SU-DHL-6 (cell line): ENCODE data around the gene KBTBD6.
"Not testable (repeated sequence)": the region's sequence is repeated elsewhere in the genome, so short reads cannot be mapped to it uniquely, and the experiment has no call there.

ENCODE experiments used
- H2AFZ ChIP-seq: fragments of 200-600 bp; sonication (generic); 2 replicates; pipeline ENCODE4 v1.6.1; 2014; ENCODE audit warnings: low read depth, mild to moderate bottlenecking, moderate library complexity, mixed read lengths, antibody characterized with exemption, low read length; ENCODE audit not compliant: severe bottlenecking
- H3F3A ChIP-seq: fragments of 200-600 bp; shearing (Covaris generic); 2 replicates; pipeline ENCODE4 v1.6.0; 2016; ENCODE audit warnings: antibody characterized with exemption, mild to moderate bottlenecking; ENCODE audit not compliant: insufficient read depth
- H3K27ac ChIP-seq: fragments of 200-600 bp; sonication (generic); 2 replicates; pipeline ENCODE4 v1.5.1; 2016; ENCODE audit warnings: low read depth, mild to moderate bottlenecking, low read length, moderate library complexity, mixed read lengths
- H3K27me3 ChIP-seq: fragments of 200-600 bp; sonication (generic), shearing (Covaris generic); 2 replicates; pipeline ENCODE4 v1.6.0; 2014; ENCODE audit warnings: mild to moderate bottlenecking, low read length
- H3K36me3 ChIP-seq: fragments of 200-600 bp; sonication (generic); 2 replicates; pipeline ENCODE4 v1.6.1; 2014; ENCODE audit warnings: mild to moderate bottlenecking, low read length, mixed read lengths
- H3K4me2 ChIP-seq: fragments of 300-600, 200-600 bp; shearing (Covaris generic), sonication (generic); 2 replicates; pipeline ENCODE4 v1.6.0; 2014; ENCODE audit warnings: low read length, low read depth, mild to moderate bottlenecking; ENCODE audit not compliant: poor library complexity, severe bottlenecking
- H3K4me3 ChIP-seq: fragments of 200-600 bp; sonication (generic); 2 replicates; pipeline ENCODE4 v1.5.1; 2014; ENCODE audit warnings: antibody characterized with exemption, low read length, mild to moderate bottlenecking, mixed read lengths; ENCODE audit not compliant: insufficient read depth, poor library complexity, severe bottlenecking
- H3K79me2 ChIP-seq: fragments of 200-600 bp; sonication (generic); 2 replicates; pipeline ENCODE4 v1.6.1; 2014; ENCODE audit warnings: mild to moderate bottlenecking, low read length, moderate library complexity; ENCODE audit not compliant: insufficient read depth
- H3K9ac ChIP-seq: fragments of 200-600 bp; sonication (generic); 2 replicates; pipeline ENCODE4 v1.7.0; 2014; ENCODE audit warnings: mild to moderate bottlenecking, low read length
- H3K9me2 ChIP-seq: fragments of 200-600 bp; sonication (generic); replicated peaks from 2 replicates; pipeline ENCODE4 v1.6.1; 2014; ENCODE audit warnings: low read length; ENCODE audit not compliant: insufficient read depth
- H3K9me3 ChIP-seq: fragments of 200-600 bp; sonication (generic); 2 replicates; pipeline ENCODE4 v1.6.1; 2014; ENCODE audit warnings: low read length, mixed read lengths; ENCODE audit not compliant: insufficient read depth
- H4K20me1 ChIP-seq: fragments of 200-600 bp; sonication (generic); 2 replicates; pipeline ENCODE4 v1.6.1; 2014; ENCODE audit warnings: low read depth, mild to moderate bottlenecking, antibody characterized with exemption, low read length, moderate library complexity, mixed read lengths
- CTCF ChIP-seq: fragments of 200-600 bp; sonication (generic); IDR thresholded peaks from one replicate; pipeline ENCODE4 v1.5.1; 2017; ENCODE audit warnings: antibody characterized with exemption, mild to moderate bottlenecking, low read length, moderate library complexity; ENCODE audit not compliant: insufficient read depth, poor library complexity, severe bottlenecking
- EZH2phosphoT487 ChIP-seq: fragments of 200-600 bp; sonication (generic), shearing (Covaris generic); conservative IDR thresholded peaks from 2 replicates; pipeline ENCODE4 v1.6.1; 2018; ENCODE audit warnings: mild to moderate bottlenecking, antibody characterized with exemption, low read length, moderate library complexity, mixed read lengths

Gene KBTBD6

GRCh38 chr13:41133951-41134350 is 1.3 kb upstream of the KBTBD6 start:
- H2AFZ ChIP-seq: no peak overlapping the region
- 0 out of 2 replicates have a peak, but pooled peaks cover 4% of the 10 kb centered on the region for H3F3A ChIP-seq
- no peaks in the 10 kb centered on the region for H3K9me2 ChIP-seq
- peak overlapping the region; percentile 64 for H3K9ac ChIP-seq
- no peak overlapping the region for H3K4me3 ChIP-seq
- TF ChIP-seq EZH2phosphoT487 (no peak), CTCF (no peak)
- peaks cover 40% of the 10 kb centered on the region for H3K79me2 ChIP-seq
- H3K27me3 ChIP-seq: no peaks in the 10 kb centered on the region
- peaks cover 5% of the 10 kb centered on the region; the same call in 1 of the 2 replicates for H3K36me3 ChIP-seq
- H3K9me3 ChIP-seq: no peaks in the 10 kb centered on the region
- H4K20me1 ChIP-seq: no peaks in the 10 kb centered on the region
- peak overlapping the region; percentile 95 for H3K4me2 ChIP-seq
- no peak overlapping the region for H3K27ac ChIP-seq

GRCh38 chr13:41131660-41132511 is 716 bp downstream of the KBTBD6 start:
- Histone ChIP-seq H3K79me2 (peaks cover 60% of the 10 kb centered on the region), H3K27ac (peak overlapping the region; percentile 56), H3K4me2 (peak overlapping the region; percentile 97), H3K4me3 (peak overlapping the region; percentile 80), H3K9ac (peak overlapping the region; percentile 64), H2AFZ (peak overlapping the region; percentile 49)
- H3K9me3 ChIP-seq, H3K9me2 ChIP-seq, H4K20me1 ChIP-seq, H3K27me3 ChIP-seq, H3F3A ChIP-seq, H3K36me3 ChIP-seq: not testable (repeated sequence)

- peaks cover 11% of the 10 kb centered on the region for H3K36me3 ChIP-seq
- not testable (repeated sequence) for H3K27me3 ChIP-seq, H3F3A ChIP-seq, H3K9me3 ChIP-seq, H2AFZ ChIP-seq, H3K9me2 ChIP-seq, H4K20me1 ChIP-seq
- H3K9ac ChIP-seq: peak overlapping the region; percentile 64
- peak overlapping the region; percentile 18; the same call in 1 of the 2 replicates for H3K27ac ChIP-seq
- peak overlapping the region; percentile 97 for H3K4me2 ChIP-seq
- H3K79me2 ChIP-seq: peaks cover 60% of the 10 kb centered on the region
- H3K4me3 ChIP-seq: peak overlapping the region; percentile 57
Observed at GRCh38 chr13:41131189-41131588, 1.4 kb downstream of the KBTBD6 start.

GRCh38 chr13:41130356-41130755 is 2.2 kb downstream of the KBTBD6 start:
- Histone ChIP-seq H3K9ac (peak overlapping the region; percentile 64), H3K79me2 (peaks cover 60% of the 10 kb centered on the region), H3K27ac (peak overlapping the region; percentile 18; the same call in 1 of the 2 replicates), H3K9me3 (no peaks in the 10 kb centered on the region), H3K36me3 (peaks cover 11% of the 10 kb centered on the region), H2AFZ (no peak overlapping the region), H4K20me1 (no peaks in the 10 kb centered on the region), H3K4me3 (peak overlapping the region; percentile 57), H3K4me2 (peak overlapping the region; percentile 97), H3K9me2 (no peaks in the 10 kb centered on the region), H3F3A (0 out of 2 replicates have a peak, but pooled peaks cover 4% of the 10 kb centered on the region), H3K27me3 (no peaks in the 10 kb centered on the region)
- TF ChIP-seq EZH2phosphoT487: no peak
- no peak for TF ChIP-seq CTCF
